Trophoblast cell (in vitro differentiated cells and primary cell): Measurements from ENCODE around the gene GPR146.

ENCODE experiments used
- DNase-seq, 2 donors: peaks; one replicate each; pipeline ENCODE4 v3.0.0-alpha.2; 2016
- H2AFZ ChIP-seq: 2 replicates; pipeline ENCODE4 v1.6.1; 2013; ENCODE audit warnings: low read length, moderate library complexity, mild to moderate bottlenecking; ENCODE audit not compliant: insufficient read depth, poor library complexity
- H2AK5ac ChIP-seq: 2 replicates; pipeline ENCODE4 v1.6.1; 2013; ENCODE audit warnings: mild to moderate bottlenecking, low read length
- H2BK120ac ChIP-seq: 2 replicates; pipeline ENCODE4 v1.6.1; 2013; ENCODE audit warnings: low read length, mild to moderate bottlenecking, moderate library complexity; ENCODE audit not compliant: insufficient read depth, poor library complexity
- H2BK12ac ChIP-seq: 2 replicates; pipeline ENCODE4 v1.6.1; 2013; ENCODE audit warnings: mild to moderate bottlenecking, low read length, moderate library complexity
- H2BK5ac ChIP-seq: 2 replicates; pipeline ENCODE4 v1.6.1; 2013; ENCODE audit warnings: low read length, low read depth, moderate library complexity, mild to moderate bottlenecking; ENCODE audit not compliant: poor library complexity
- H3K14ac ChIP-seq: 2 replicates; pipeline ENCODE4 v1.6.1; 2013; ENCODE audit warnings: mild to moderate bottlenecking, low read length
- H3K18ac ChIP-seq: 2 replicates; pipeline ENCODE4 v1.6.1; 2013; ENCODE audit warnings: mild to moderate bottlenecking, low read length
- H3K23ac ChIP-seq: 2 replicates; pipeline ENCODE4 v1.6.1; 2013; ENCODE audit warnings: low read length
- H3K27ac ChIP-seq: 2 replicates; pipeline ENCODE4 v1.5.1; 2013; ENCODE audit warnings: low read depth, mild to moderate bottlenecking, inconsistent platforms, low read length, moderate library complexity
- H3K27me3 ChIP-seq: 2 replicates; pipeline ENCODE4 v1.6.1; 2013; ENCODE audit warnings: inconsistent platforms, mild to moderate bottlenecking, low read length, moderate library complexity; ENCODE audit not compliant: insufficient read depth
- H3K36me3 ChIP-seq, 2 experiments: 1 replicate in 1 of 2; 2 replicates in 1 of 2; pipeline ENCODE4 v1.6.1; 2013; ENCODE audit warnings: low read length in 2 of 2, mild to moderate bottlenecking in 2 of 2, moderate library complexity in 1 of 2; ENCODE audit not compliant: insufficient read depth in 2 of 2, control insufficient read depth in 1 of 2
- H3K4ac ChIP-seq: 2 replicates; pipeline ENCODE4 v1.6.1; 2013; ENCODE audit warnings: low read depth, mild to moderate bottlenecking, low read length, moderate library complexity
- H3K4me1 ChIP-seq, 2 experiments: 1 replicate in 1 of 2; 2 replicates in 1 of 2; pipeline ENCODE4 v1.6.1; 2013; ENCODE audit warnings: low read length in 2 of 2, mild to moderate bottlenecking in 2 of 2, moderate library complexity in 1 of 2; ENCODE audit not compliant: insufficient read depth in 2 of 2, control insufficient read depth in 1 of 2
- H3K4me2 ChIP-seq: 2 replicates; pipeline ENCODE4 v1.6.1; 2013; ENCODE audit warnings: inconsistent platforms, mild to moderate bottlenecking, low read length, moderate library complexity
- H3K4me3 ChIP-seq: 2 replicates; pipeline ENCODE4 v1.5.1; 2013; ENCODE audit warnings: mild to moderate bottlenecking, low read depth, low read length, inconsistent platforms
- H3K79me1 ChIP-seq: one replicate; pipeline ENCODE4 v1.6.1; 2013; ENCODE audit warnings: low read length
- H3K79me2 ChIP-seq: 2 replicates; pipeline ENCODE4 v1.6.1; 2013; ENCODE audit warnings: low read length, mild to moderate bottlenecking; ENCODE audit not compliant: control insufficient read depth, insufficient read depth, poor library complexity
- H3K9ac ChIP-seq: 2 replicates; pipeline ENCODE4 v1.6.1; 2013; ENCODE audit warnings: mild to moderate bottlenecking, low read length
- H3K9me3 ChIP-seq: 2 replicates; pipeline ENCODE4 v1.6.1; 2013; ENCODE audit warnings: low read depth, mild to moderate bottlenecking, control low read depth, inconsistent platforms, low read length; ENCODE audit not compliant: insufficient read depth
- H4K12ac ChIP-seq: 2 replicates; pipeline ENCODE4 v1.6.1; 2013; ENCODE audit warnings: low read depth, mild to moderate bottlenecking, low read length, moderate library complexity
- H4K8ac ChIP-seq: 2 replicates; pipeline ENCODE4 v1.6.1; 2013; ENCODE audit warnings: low read depth, mild to moderate bottlenecking, low read length, moderate library complexity
- H4K91ac ChIP-seq: one replicate; pipeline ENCODE4 v1.6.1; 2013; ENCODE audit warnings: low read depth, mild to moderate bottlenecking, low read length, moderate library complexity
- whole genome bisulfite sequencing: extraction: QIAGEN DNeasy Blood & Tissue Kit; methylation state at CpG from one replicate; pipeline ENCODE4 v1.1.7; 2013; ENCODE audit warnings: missing lambda C conversion rate; ENCODE audit not compliant: insufficient read length, insufficient coverage; ENCODE audit errors: extremely low coverage; 5-methylcytosine and 5-hydroxymethylcytosine counted together

GPR146 gene

DNA sequence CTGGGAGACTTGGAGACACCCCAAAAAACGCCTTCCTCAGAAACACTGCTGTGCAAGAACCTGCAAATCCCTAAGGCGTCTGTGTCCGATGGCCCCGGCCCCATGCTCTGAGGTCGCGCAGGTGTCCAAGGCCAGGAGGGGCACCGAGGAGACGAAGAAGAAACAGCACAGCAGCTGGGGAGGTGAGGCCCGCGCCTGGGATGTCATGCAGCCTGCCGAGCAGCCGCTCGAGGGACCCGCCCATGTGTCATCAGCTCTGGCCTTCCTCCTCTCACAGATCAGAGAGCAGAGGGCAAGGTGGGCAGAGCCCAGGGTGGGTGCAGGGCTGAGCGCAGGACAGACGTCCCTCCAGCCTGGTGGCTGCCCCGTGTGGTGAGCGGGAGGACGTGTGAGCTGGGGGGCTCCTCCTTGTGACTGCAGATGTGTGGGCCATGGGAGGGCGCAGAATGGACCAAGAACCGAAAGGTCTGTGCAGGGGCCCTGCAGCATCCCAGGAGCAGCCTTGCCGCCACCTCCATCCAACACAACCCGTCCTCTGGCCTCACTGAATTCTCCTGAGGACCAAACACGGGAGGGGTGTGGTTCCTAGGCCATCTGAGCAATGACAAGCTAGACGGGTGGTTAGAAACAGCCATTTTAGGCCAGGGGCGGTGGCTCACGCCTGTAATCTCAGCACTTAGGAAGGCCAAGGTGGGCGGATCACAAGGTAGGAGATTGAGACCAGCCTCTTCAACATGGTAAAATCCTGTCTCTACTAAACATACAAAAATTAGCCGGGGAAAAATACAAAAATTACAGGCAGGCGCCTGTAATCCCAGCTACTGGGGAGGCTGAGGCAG lies 30.5 kb downstream of the GPR146 start:
- Histone ChIP-seq H3K4me2 (no peak overlapping the region), H3K23ac (no peak overlapping the region), H2BK120ac (no peak overlapping the region), H3K36me3 (peaks cover 0 to 4% of the 10 kb centered on the region in 2 experiments), H2AK5ac (no peak overlapping the region), H2BK12ac (no peak overlapping the region), H3K79me2 (no peaks in the 10 kb centered on the region), H3K27ac (no peak overlapping the region), H4K12ac (no peak overlapping the region), H2BK5ac (no peak overlapping the region), H3K4me1 (peaks cover 0 to 4% of the 10 kb centered on the region in 2 experiments), H4K91ac (no peak overlapping the region), H3K9ac (no peak overlapping the region), H3K9me3 (peaks cover 7% of the 10 kb centered on the region), H3K4ac (no peak overlapping the region), H2AFZ (no peak overlapping the region), H3K4me3 (no peak overlapping the region), H3K14ac (no peak overlapping the region), H3K79me1 (no peaks in the 10 kb centered on the region), H3K18ac (no peak overlapping the region), H3K27me3 (no peaks in the 10 kb centered on the region), H4K8ac (no peak overlapping the region)
- WGBS = no CpG with 5 or more reads among the region's 30 CpGs
- no peak for DNase-seq

DNA sequence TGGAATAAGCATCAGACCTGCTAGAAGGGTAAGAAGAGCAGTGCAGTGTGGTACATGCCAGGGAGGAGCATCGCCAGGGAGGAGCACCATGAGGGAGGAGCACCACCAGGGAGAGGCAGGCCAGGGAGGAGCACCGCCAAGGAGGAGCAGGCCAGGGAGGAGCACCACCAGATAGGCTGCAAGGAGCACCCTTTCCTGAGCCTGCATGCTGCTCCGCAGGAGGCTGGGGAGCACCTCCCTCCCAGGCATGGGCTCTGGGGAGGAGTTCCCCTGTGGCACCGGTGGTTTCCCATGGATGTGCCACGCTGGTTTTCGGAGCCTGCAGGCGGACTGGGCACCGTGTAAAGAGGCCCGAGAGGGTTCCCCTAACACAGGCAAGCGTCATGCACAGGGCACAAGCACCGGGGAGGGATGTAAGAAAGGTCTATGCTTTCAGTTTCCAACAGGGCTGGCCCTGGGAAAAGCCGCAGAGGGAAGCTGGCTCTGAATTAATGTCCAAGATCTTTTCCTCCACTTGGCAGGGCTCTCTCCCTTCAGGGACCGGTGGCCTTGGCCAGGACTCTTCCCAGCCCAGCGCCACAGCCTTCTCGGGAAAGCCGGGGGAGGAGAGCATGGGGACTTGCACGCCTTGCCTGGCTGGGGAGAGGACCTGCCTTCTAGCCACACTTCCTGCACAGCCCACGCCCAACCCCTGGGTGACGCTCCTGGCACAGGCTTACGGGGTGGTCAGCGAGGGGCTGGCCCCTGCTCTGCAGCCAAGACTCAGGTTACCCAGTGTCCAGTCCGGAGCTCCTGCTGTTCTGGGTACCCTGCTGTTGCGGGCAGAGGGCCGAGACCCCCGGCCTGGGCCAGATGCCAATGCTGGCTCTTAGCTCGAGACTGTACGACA lies 32.1 kb downstream of the GPR146 start:
- H3K27me3 ChIP-seq = no peaks in the 10 kb centered on the region
- H3K4ac ChIP-seq = no peak overlapping the region
- DNase-seq = no peak
- H2BK12ac ChIP-seq = no peak overlapping the region
- no peak overlapping the region for H3K27ac ChIP-seq
- no peak overlapping the region for H2BK5ac ChIP-seq
- H3K36me3 ChIP-seq = no peaks in the 10 kb centered on the region
- H3K79me1 ChIP-seq = no peaks in the 10 kb centered on the region
- no peak overlapping the region for H2BK120ac ChIP-seq
- no peak overlapping the region for H4K91ac ChIP-seq
- H3K23ac ChIP-seq = no peak overlapping the region
- H3K4me3 ChIP-seq = no peak overlapping the region
- peaks cover 9 to 11% of the 10 kb centered on the region in 2 experiments for H3K4me1 ChIP-seq
- H4K8ac ChIP-seq = no peak overlapping the region
- no peak overlapping the region for H3K14ac ChIP-seq
- H3K18ac ChIP-seq = no peak overlapping the region
- H3K9me3 ChIP-seq = peaks cover 1% of the 10 kb centered on the region
- H2AFZ ChIP-seq = no peak overlapping the region
- no peaks in the 10 kb centered on the region for H3K79me2 ChIP-seq
- no peak overlapping the region for H2AK5ac ChIP-seq
- H4K12ac ChIP-seq = no peak overlapping the region
- no CpG with 5 or more reads among the region's 27 CpGs for WGBS
- no peak overlapping the region for H3K4me2 ChIP-seq
- H3K9ac ChIP-seq = no peak overlapping the region

DNA sequence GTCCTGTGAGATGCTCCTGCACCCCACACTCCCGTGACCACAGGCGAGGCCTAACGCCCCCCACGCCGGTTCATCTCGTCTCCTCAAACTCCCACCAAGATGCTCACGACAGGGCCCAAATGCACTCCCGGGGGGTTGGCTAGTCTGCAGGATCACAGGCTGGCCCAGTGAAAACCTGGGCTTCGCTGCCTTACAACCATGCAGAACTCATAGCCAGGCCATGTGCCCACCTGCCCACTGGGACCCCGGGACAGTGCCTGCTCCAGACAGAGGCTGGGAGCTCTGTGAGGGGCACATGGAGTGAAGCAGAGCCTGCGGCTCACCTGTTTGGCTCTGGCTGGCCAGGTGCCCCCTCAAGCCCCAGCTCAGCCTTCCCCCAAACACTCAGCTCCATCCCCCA lies 34.2 kb downstream of the GPR146 start:
- Histone ChIP-seq H2BK5ac (no peak overlapping the region), H3K4me1 (peaks cover 17 to 19% of the 10 kb centered on the region in 2 experiments), H2BK120ac (no peak overlapping the region), H2BK12ac (no peak overlapping the region), H4K8ac (no peak overlapping the region), H3K18ac (no peak overlapping the region), H3K79me1 (no peaks in the 10 kb centered on the region), H2AK5ac (no peak overlapping the region), H3K36me3 (no peaks in the 10 kb centered on the region), H2AFZ (no peak overlapping the region), H3K9me3 (peaks cover 1% of the 10 kb centered on the region), H3K4me2 (no peak overlapping the region), H3K4me3 (no peak overlapping the region), H3K27me3 (no peaks in the 10 kb centered on the region), H4K91ac (no peak overlapping the region), H3K27ac (no peak overlapping the region), H3K79me2 (no peaks in the 10 kb centered on the region), H3K4ac (no peak overlapping the region), H3K9ac (no peak overlapping the region), H4K12ac (no peak overlapping the region), H3K14ac (no peak overlapping the region), H3K23ac (no peak overlapping the region)
- WGBS = no CpG with 5 or more reads among the region's 11 CpGs
- DNase-seq = no peak

DNA sequence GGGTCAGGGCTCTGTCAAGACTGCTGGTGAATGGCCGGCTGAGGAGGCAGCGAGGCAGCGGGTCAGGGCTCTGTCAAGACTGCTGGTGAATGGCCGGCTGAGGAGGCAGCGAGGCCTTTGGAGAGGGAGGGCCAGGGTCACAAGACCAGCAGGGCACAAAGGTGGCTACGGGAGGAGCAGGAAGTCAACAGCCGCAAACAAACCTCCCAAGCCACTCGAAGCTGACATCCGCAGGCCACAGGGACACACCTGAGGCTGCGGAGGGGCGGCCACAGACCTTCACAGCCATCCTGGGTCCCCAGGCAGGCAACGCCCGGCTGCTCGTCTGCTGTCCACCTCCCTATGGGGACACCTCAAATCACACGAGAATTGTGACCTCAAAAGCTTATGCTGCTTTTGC lies 34.6 kb downstream of the GPR146 start:
- peaks cover 1% of the 10 kb centered on the region for H3K9me3 ChIP-seq
- peaks cover 0 to 2% of the 10 kb centered on the region in 2 experiments for H3K36me3 ChIP-seq
- H3K4me3 ChIP-seq = no peak overlapping the region
- peaks cover 17 to 19% of the 10 kb centered on the region in 2 experiments for H3K4me1 ChIP-seq
- no peak overlapping the region for H2AFZ ChIP-seq
- no peak overlapping the region for H4K8ac ChIP-seq
- H3K27ac ChIP-seq = no peak overlapping the region
- H3K14ac ChIP-seq = no peak overlapping the region
- no peak overlapping the region for H3K4me2 ChIP-seq
- H3K18ac ChIP-seq = no peak overlapping the region
- no peak overlapping the region for H2BK12ac ChIP-seq
- no peak overlapping the region for H3K4ac ChIP-seq
- H3K79me2 ChIP-seq = no peaks in the 10 kb centered on the region
- H4K12ac ChIP-seq = no peak overlapping the region
- no peak overlapping the region for H3K9ac ChIP-seq
- H3K27me3 ChIP-seq = no peaks in the 10 kb centered on the region
- WGBS = no CpG with 5 or more reads among the region's 15 CpGs
- no peak overlapping the region for H2BK120ac ChIP-seq
- H2BK5ac ChIP-seq = no peak overlapping the region
- no peak overlapping the region for H3K23ac ChIP-seq
- H2AK5ac ChIP-seq = no peak overlapping the region
- no peak for DNase-seq
- no peak overlapping the region for H4K91ac ChIP-seq
- no peaks in the 10 kb centered on the region for H3K79me1 ChIP-seq
